ENCODE results near the gene IP6K3.

Gene IP6K3

DNA sequence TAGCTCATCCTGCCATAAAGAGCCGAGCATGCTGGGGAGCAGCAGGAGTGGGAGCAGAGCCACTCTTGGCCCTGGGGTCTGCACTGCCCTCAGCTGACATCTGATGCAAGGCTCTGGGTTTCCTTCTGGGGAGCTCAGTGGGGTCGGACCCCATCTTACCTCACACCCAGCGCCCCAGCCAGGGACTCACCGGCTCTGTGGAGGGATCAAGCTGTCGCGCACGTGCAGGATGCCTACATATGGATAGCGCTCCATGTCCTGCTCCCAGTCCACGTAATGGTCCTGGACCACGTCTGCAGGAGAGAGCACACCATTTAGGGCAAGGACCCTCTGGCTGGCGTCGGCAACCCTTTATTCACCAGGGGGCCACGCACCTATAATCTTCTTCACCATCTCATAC is 30.1 kb upstream of the IP6K3 start:
- DNase-seq (ENCODE audit: extremely low read depth, insufficient read length): no peak
- Histone ChIP-seq H3K4me3 (replicated peaks; ENCODE audit: low read depth, low read length) (no peak overlapping the region), H3K27me3 (replicated peaks; ENCODE audit: control insufficient read depth, insufficient read depth, low read length) (no peaks in the 10 kb centered on the region), H3K36me3 (ENCODE audit: control insufficient read depth, insufficient read depth, low read length) (peaks cover 47% of the 10 kb centered on the region)
- no peak for TF ChIP-seq CTCF (IDR thresholded peaks at IDR 0.05; ENCODE audit: insufficient read depth, low read length, poor library complexity, severe bottlenecking)

GRCh38 chr6:33776186-33776585 is 29.5 kb upstream of the IP6K3 start:
- peaks cover 46% of the 10 kb centered on the region for H3K36me3 ChIP-seq (ENCODE audit: control insufficient read depth, insufficient read depth, low read length)
- no peak for DNase-seq (ENCODE audit: extremely low read depth, insufficient read length)
- H3K4me3 ChIP-seq (replicated peaks; ENCODE audit: low read depth, low read length): no peak overlapping the region
- H3K27me3 ChIP-seq (replicated peaks; ENCODE audit: control insufficient read depth, insufficient read depth, low read length): no peaks in the 10 kb centered on the region
- no peak for TF ChIP-seq CTCF (IDR thresholded peaks at IDR 0.05; ENCODE audit: insufficient read depth, low read length, poor library complexity, severe bottlenecking)

- DNase-seq (ENCODE audit: extremely low read depth, insufficient read length): no peak
- no peak for TF ChIP-seq CTCF (IDR thresholded peaks at IDR 0.05; ENCODE audit: insufficient read depth, low read length, poor library complexity, severe bottlenecking)
- no peaks in the 10 kb centered on the region for H3K27me3 ChIP-seq (replicated peaks; ENCODE audit: control insufficient read depth, insufficient read depth, low read length)
- peaks cover 42% of the 10 kb centered on the region for H3K36me3 ChIP-seq (ENCODE audit: control insufficient read depth, insufficient read depth, low read length)
- H3K4me3 ChIP-seq (replicated peaks; ENCODE audit: low read depth, low read length): no peak overlapping the region
Measured at GRCh38 chr6:33774774-33775173, 28.1 kb upstream of the IP6K3 start.

DNA sequence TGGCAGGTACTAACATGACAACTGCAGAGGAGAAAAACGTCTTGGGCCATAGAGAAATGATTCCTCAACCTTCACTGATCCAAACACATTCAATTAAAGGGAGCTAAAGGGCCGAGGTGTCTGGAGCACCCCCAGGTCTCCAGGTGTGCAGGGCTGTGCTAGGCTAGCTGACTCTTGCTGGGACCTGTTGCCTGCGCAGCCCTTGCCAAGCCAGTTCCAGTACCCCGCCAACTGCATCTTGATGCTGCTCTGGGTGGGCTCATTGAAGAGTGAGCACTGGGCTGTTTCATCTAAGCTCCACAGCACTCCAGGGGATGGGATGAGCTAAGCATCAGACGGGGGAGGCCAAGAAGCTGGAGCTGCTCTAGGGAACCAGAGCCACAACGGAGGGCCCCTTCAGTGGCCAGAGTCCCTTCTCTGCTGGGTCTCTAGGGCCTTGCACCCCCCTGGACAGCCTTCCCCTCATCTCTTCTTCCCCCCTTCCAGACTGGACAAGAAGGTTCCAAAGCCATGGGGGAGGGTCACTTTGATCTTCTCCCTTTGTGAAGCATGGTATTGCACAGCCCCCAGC is 26.3 kb upstream of the IP6K3 start:
- H3K4me3 ChIP-seq (replicated peaks; ENCODE audit: low read depth, low read length): no peak overlapping the region
- H3K27me3 ChIP-seq (replicated peaks; ENCODE audit: control insufficient read depth, insufficient read depth, low read length): no peaks in the 10 kb centered on the region
- DNase-seq (ENCODE audit: extremely low read depth, insufficient read length): no peak
- peaks cover 32% of the 10 kb centered on the region for H3K36me3 ChIP-seq (ENCODE audit: control insufficient read depth, insufficient read depth, low read length)
- no peak for TF ChIP-seq CTCF (IDR thresholded peaks at IDR 0.05; ENCODE audit: insufficient read depth, low read length, poor library complexity, severe bottlenecking)

DNA sequence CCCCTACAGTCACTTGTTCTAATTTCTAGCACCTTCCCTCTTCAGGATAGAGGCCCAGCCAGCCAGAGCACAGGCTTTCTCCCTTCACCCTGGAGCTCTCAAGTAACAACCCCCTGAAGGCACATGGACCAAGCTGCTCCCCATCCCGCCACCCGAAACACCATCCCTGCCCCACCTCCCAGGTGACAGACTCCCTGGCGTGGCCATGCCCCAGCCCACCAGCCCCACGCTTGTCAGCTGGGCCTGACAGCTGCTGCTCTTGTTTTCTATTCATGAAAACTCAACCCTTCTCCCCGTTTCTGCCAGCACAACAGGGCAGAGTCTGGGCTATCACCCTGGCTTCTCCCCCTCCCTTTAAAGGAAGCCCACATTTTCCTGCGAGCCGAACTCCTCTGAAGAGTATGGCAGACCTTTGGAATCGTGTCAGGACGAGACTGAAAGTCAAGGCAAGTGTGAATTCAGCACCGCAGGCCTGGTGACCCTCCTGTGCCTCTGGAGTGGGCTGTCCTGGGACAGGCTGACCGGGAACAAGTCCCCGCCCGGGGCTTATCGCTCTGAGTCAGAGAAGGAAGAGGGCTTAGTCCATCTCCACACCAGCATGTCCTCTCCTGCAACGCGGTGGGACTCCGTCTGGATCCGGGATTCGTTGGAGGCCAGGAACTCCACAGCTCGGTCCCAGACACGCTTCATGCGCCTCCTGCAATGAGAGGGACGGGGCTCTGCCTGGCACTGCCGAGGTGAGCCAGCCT is 25.6 kb upstream of the IP6K3 start:
- H3K4me3 ChIP-seq (replicated peaks; ENCODE audit: low read depth, low read length): no peak overlapping the region
- H3K27me3 ChIP-seq (replicated peaks; ENCODE audit: control insufficient read depth, insufficient read depth, low read length): no peaks in the 10 kb centered on the region
- TF ChIP-seq CTCF (IDR thresholded peaks at IDR 0.05; ENCODE audit: insufficient read depth, low read length, poor library complexity, severe bottlenecking): no peak
- H3K36me3 ChIP-seq (ENCODE audit: control insufficient read depth, insufficient read depth, low read length): peaks cover 27% of the 10 kb centered on the region
- no peak for DNase-seq (ENCODE audit: extremely low read depth, insufficient read length)

All from GM06990 (cell line).